SKM-1 (cell line): ENCODE measurements around the gene SGCB.
"Not testable (repeated sequence)": the region's sequence is repeated elsewhere in the genome, so short reads cannot be mapped to it uniquely, and the experiment has no call there.

Experiments used
- DNase-seq: peaks from one replicate; lab custom pipeline; 2025; ENCODE audit not compliant: unreplicated experiment; lab: John Stamatoyannopoulos, UW

SGCB gene

DNA sequence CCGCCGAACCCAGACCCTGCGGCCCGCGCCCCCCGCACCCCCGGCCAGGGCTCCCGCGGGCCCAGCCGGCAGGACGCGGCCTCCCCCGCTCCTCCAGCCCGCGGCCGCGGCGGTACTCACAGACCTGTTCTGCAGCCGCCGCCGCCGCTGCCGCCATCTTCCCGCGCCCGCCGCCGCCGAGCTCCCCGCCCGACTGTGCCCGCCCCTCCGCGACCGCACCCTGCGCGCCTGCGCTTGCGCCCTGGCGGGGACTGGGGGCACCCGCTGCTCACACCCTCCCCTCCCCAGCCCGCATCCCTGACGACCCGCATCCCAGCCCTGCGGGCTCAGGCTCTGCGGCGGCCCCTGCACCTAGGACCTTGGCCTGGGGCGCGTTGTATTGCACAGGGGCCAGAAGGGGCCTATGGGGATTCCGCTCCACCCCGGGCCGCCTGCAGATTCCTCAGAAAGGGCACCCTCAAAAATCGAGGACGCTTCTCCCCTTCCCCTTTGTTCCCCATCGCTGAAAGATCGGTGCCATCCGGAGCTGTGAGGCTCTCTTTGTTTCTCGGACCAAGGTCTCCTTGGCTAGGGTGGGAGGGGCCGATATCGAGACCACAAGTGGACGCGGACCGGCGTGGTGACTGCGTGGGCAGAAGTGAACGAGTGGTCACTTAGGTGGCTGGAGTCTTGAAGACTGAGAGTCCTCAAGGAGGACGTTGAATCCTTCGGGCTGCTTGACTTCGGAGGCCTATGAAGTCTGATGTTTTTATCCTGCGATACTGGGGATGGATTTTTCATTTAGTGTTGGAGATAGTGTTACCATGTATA is at the start of gene SGCB:
Gene SGCB, minus strand, starts transcription at position 197 of the 810 bp plus-strand sequence. Its CDS starts 40 bp downstream, at position 157.
- no peak for DNase-seq

GRCh38 chr4:52086425-52086824 is 48.3 kb upstream of the SGCB start:
- DNase-seq: not testable (repeated sequence)

DNA sequence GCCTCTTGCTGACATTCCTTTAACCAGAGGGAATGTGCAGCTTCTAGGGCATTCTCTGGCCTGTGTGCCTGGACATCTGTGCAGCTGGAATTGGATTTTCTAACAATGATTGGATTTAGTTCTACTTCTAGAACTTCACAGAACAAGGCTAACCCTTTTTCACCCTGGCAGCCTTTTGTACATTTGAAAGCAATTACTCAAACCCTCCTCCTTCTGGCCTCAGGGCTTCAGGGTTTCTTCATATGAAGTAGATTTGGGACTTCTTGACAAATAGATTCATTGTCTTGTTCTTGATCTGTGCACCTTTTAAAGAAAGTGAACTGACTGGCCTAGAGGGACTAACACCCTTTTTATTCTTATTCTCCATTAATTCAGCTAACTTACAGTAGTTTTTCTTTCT is 43.1 kb upstream of the SGCB start:
- no peak for DNase-seq

- no peak for DNase-seq
These were observed 41.6 kb upstream of the SGCB start for GRCh38 chr4:52079659-52080058.

- no peak for DNase-seq
These were observed 38.6 kb upstream of the SGCB start for GRCh38 chr4:52076731-52077130.

DNA sequence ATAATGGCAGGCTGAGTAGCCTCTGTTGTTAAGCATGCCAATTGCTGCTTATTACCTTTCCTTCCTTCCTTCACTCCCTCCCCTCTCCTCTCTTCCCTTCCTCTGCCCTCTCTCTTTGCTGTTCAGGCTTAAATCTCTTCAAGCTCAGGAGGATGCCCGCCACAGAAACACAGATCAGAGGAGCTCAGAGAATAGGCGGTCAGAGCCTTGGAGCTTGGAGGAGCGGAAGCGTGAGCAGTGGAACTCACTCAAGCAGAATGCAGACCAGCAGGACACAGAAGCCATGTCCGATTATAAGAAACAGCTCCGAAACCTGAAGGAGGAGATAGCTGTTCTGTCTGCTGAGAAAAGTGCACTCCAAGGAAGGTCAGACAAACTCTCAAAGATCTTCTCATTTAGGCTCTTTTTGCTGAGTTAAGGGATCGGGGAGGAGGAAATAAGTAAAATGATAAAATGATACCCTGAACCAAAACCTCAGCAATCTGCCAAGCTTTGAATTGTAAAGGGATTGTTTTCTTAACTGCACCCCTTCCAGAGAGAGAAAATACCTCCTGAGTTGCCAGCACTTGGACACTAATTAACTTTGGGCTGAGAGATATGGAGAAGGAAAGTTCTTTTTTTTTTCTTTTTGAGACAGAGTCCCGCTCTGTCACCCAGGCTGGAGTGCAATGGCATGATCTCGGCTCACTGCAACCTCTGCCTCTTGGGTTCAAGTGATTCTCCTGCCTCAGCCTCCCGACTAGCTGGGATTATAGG is 33.9 kb upstream of the SGCB start:
- DNase-seq: no peak

DNA sequence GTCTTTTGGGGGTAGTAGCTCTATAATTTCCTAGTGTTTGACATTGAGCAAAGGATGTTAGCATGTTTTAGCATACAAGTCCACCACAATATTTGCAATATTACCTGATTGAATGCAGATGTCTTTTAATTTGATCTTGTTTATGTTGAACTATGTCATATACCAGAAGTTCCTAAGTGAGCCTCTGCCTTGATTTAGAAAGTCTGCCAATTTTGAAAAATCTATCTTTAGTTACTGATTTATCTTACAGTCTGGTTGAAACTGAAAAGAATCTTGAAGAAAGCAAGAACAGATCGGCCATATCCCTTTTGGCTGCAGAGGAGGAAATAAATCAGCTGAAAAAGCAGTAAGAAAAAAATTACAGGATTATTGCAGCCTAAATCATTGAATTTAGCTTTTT is 31.5 kb upstream of the SGCB start:
- no peak for DNase-seq

GRCh38 chr4:52059372-52059771 is 21.3 kb upstream of the SGCB start:
- peak; percentile 4 for DNase-seq

DNA sequence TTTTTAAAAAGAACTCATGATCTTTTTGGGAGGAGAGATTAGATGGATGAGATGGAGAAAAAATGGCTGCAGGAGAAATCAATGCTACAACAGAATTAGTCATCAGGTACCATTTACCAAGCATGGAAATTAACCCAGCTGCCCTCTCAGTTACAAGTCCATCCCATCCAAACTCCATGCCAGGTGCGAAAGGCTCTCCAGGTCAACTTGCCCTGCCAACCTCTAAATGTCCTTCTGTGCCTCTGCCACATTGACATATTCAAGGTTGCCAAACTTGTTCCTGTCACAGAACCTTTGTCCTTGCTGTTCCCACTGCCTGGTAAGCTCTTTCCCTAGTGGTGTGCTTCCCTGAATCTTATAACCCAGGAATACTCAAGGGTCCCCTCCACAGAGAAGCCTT is 20.2 kb upstream of the SGCB start:
- no peak for DNase-seq

- DNase-seq: no peak
These were observed 19.1 kb upstream of the SGCB start for GRCh38 chr4:52057196-52057595.

GRCh38 chr4:52054254-52054653 is 16.2 kb upstream of the SGCB start:
- DNase-seq: no peak

DNA sequence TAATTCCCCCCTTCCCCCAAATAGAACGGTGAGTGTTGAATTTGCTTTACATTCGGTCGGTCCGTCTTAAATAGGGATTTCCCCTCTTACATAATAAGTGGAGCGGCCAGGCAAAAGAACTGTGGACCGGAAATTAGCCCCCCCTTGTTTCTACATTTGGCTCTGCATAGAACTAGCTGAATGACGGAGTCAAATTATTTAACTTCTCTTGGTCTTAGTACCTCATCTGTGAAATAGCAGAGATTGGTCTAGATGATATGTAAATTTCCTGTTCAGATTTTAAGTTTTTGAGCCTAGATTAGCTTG is 14.3 kb upstream of the SGCB start:
- no peak for DNase-seq

DNA sequence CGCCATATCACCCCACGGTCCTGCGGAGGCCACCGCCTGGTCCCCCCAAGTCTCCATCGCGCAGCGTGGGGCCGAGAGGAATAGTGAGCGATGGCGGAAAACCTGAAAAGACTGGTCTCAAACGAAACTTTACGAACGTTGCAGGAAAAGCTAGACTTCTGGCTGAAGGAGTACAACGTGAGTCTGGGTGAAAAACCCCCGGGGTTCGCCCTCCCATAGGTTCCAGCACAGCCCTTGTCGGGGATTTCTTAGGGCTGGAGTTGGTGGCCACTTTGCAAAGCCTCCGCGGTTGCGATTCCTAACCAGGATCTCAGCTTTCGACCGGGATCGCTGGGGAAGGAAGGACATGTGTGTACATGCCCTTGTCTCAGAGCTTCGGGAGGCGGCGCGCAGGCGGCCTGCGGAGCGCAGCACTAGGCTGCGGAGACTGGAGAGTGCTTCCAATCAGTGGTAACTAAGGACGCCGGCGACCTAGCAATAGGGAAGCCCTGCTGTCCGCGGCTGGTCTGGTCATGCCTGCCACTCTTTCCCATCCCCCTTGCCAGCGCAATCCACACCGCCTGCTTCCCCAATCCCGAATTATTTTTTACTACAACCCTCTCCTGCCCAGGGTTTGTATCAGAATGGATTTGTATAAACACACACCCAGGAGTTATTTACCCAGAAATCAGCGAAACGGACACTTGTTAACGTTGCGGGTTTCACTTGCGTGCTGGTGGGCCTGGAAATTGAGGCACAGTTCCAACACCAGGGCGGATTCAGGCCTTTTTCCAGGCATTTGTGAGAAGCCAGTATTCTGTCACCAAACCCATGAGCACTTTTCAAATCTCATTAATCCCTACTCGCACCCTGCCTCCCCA is 13.7 kb upstream of the SGCB start:
- DNase-seq: peak; percentile 26

DNA sequence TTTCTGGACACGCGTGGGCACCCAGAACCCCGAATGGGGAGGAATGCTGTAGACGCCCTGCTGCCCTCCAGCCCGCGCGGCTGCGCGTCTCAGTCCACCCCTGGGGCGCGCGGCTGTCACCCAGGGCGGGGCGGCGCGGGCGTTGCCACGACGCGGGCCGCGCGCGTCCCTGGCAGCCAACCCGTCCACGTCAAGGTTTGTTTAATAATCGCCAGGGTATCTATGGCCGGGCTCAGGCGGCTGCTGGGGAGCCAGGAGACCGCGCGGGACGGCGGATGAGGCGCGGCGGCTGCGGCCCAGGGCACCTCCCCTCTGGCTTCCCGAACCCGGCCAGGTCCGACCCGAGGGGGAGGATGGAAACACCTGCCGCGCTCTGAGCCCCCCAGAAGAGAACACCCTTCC is 13.1 kb upstream of the SGCB start, which contains the start of gene SPATA18:
Gene SPATA18, plus strand, starts transcription at position 92 of the 402 bp plus-strand sequence. CDS start 401 bp downstream, outside the sequence.
- DNase-seq: no peak

DNA sequence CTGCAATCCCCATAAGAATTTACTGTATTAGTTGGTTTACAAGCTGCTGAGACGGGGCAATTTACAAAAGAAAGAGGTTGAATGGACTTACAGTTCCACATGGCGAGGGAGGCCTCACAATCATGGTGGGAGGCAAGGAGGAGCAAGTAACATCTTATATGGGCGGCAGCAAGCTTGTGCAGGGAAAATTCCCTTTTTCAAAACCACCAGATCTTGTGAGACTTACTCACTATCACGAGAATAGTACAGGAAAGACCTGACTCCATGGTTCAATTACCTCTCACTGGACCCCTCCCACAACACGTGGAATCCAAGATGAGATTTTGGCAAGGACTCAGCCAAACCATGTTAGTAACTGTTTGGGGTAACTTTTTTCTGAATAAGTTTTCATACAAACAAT is 11.2 kb upstream of the SGCB start:
- DNase-seq: no peak

GRCh38 chr4:52045028-52045427 is 6.9 kb upstream of the SGCB start:
- no peak for DNase-seq

DNA sequence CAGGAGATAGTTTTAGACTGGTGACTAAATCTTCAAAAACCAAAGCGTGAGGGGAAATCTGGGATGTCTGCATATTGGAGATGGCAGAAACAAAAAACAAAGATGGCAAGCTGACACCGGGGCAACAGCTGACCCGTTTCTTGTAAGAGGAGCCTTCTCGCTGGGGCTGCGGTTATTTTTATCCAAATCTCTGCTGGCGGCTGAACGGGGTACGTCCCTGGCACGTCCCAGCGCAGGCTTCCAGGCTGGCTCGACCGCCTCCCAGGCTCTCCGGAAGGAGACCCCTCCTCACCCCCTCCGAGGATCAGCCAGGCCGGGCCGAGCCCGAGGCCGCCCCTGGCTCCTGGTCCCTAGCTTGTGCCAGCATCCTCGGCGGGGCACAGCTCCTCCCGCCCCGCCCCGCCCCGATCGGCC is 403 bp downstream of the SGCB start:
- no peak for DNase-seq

- no peak for DNase-seq
These were observed 1.1 kb downstream of the SGCB start for GRCh38 chr4:52036886-52037530.

- no peak for DNase-seq
These were observed 2.9 kb downstream of the SGCB start for GRCh38 chr4:52035190-52035589.

DNA sequence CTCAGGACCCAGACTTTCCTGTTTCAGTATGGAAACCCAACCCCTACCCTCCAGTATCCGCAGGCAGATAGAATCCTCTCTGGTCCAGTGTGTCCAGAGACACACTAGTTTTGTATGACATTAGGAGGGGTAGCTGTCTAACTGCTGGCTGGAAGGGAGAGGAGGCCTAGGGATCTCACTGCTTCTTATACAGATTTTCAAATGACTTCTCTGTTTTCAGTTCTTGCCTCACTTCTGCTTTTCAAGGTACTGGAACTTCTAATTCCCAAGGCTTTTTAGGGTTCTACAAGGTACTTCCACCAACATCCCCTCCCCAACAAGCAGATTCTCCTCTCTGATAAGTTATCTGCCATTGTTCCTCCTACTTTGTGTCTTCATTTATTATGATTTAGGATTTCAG is 6.1 kb downstream of the SGCB start:
- peak; percentile 52 for DNase-seq

GRCh38 chr4:52028970-52029369 is 9.1 kb downstream of the SGCB start:
- DNase-seq: no peak
